WTC11 (cell line): Measurements from ENCODE around the gene SMAD7. TPM values are rescaled to one million over a fixed set of nuclear protein-coding genes. Genes with fewer than 3 reads are reported as not detected.

Experiments
- ATAC-seq: fragments of 200-7000 bp; cut with Tn5 transposase; 2 replicates; pipeline ENCODE4 v1.10.0; 2021; ENCODE audit warnings: mild to moderate bottlenecking, moderate library complexity
- CTCF ChIA-PET: fragments of 300-600 bp; sonication (Branson Sonifier 250); formaldehyde crosslinking; loops from one replicate; lab custom pipeline; 2021; ENCODE audit warnings: antibody characterized with exemption; lab: Charles Lee
- POLR2A ChIA-PET: fragments of 350-600 bp; sonication (Branson Sonifier 250); formaldehyde crosslinking; loops from one replicate; lab custom pipeline; 2021; ENCODE audit warnings: antibody characterized with exemption; lab: Charles Lee
- DNase-seq: peaks from one replicate; pipeline ENCODE4 v3.0.0; 2021; ENCODE audit warnings: low spot score
- H3K27ac Mint-ChIP-seq: 2 replicates; pipeline ENCODE4 v1.8.0; 2021; ENCODE audit warnings: mixed read lengths
- H3K27me3 Mint-ChIP-seq: 2 replicates; pipeline ENCODE4 v1.8.0; 2021; ENCODE audit warnings: low read depth, mild to moderate bottlenecking, moderate library complexity, mixed read lengths
- H3K36me3 Mint-ChIP-seq: 2 replicates; pipeline ENCODE4 v1.8.0; 2021; ENCODE audit warnings: mixed read lengths
- H3K4me1 Mint-ChIP-seq: 2 replicates; pipeline ENCODE4 v1.8.0; 2022; ENCODE audit warnings: mixed read lengths
- H3K4me3 Mint-ChIP-seq: 2 replicates; pipeline ENCODE4 v1.8.0; 2021; ENCODE audit warnings: mild to moderate bottlenecking, moderate library complexity, mixed read lengths
- H3K9me3 Mint-ChIP-seq: 2 replicates; pipeline ENCODE4 v1.8.0; 2021; ENCODE audit warnings: mixed read lengths
- CBFB ChIP-seq: sonication (generic); formaldehyde crosslinking; IDR thresholded peaks from 2 replicates; pipeline ENCODE4 v1.8.1; 2022; ENCODE audit warnings: mild to moderate bottlenecking, low read depth, missing genetic modification reagents
- ELF4 ChIP-seq: sonication (generic); formaldehyde crosslinking; IDR thresholded peaks from 2 replicates; pipeline ENCODE4 v1.8.1; 2022; ENCODE audit warnings: low read depth, mild to moderate bottlenecking, moderate library complexity, missing genetic modification reagents
- EMX1 ChIP-seq: fragments of 250-450 bp; sonication (Bioruptor Pico); IDR thresholded peaks from 2 replicates; pipeline ENCODE4 v1.8.0; 2021; ENCODE audit warnings: mild to moderate bottlenecking
- FOXJ3 ChIP-seq: sonication (generic); formaldehyde crosslinking; IDR thresholded peaks from 2 replicates; pipeline ENCODE4 v1.9.0; 2021; ENCODE audit warnings: missing genetic modification reagents, mild to moderate bottlenecking, borderline replicate concordance
- FOXP1 ChIP-seq: sonication (generic); formaldehyde crosslinking; IDR thresholded peaks from 2 replicates; pipeline ENCODE4 v1.8.0; 2022; ENCODE audit warnings: missing genetic modification reagents, mild to moderate bottlenecking, moderate library complexity, borderline replicate concordance
- GABPB1 ChIP-seq: sonication (generic); formaldehyde crosslinking; IDR thresholded peaks from 2 replicates; pipeline ENCODE4 v1.8.1; 2023; ENCODE audit warnings: mild to moderate bottlenecking, missing genetic modification reagents
- GTF2I ChIP-seq: fragments of 250-450 bp; sonication (Bioruptor Pico); conservative IDR thresholded peaks from 2 replicates; pipeline ENCODE4 v1.4.0; 2021; ENCODE audit warnings: mild to moderate bottlenecking
- IRF2 ChIP-seq: sonication (generic); formaldehyde crosslinking; IDR thresholded peaks from 2 replicates; pipeline ENCODE4 v1.8.0; 2022; ENCODE audit warnings: low read depth, missing genetic modification reagents, borderline replicate concordance
- MXD4 ChIP-seq: fragments of 250-450 bp; sonication (Bioruptor Pico); IDR thresholded peaks from 2 replicates; pipeline ENCODE4 v1.8.0; 2021; ENCODE audit warnings: mild to moderate bottlenecking, moderate library complexity, borderline replicate concordance
- NFE2L1 ChIP-seq: sonication (generic); formaldehyde crosslinking; IDR thresholded peaks from 2 replicates; pipeline ENCODE4 v1.8.1; 2023; ENCODE audit warnings: missing genetic modification reagents
- RELA ChIP-seq: sonication (generic); formaldehyde crosslinking; IDR thresholded peaks from 2 replicates; pipeline ENCODE4 v1.8.1; 2022; ENCODE audit warnings: missing genetic modification reagents, mild to moderate bottlenecking, borderline replicate concordance
- RORB ChIP-seq: fragments of 250-450 bp; sonication (Bioruptor Pico); IDR thresholded peaks from 2 replicates; pipeline ENCODE4 v1.9.0; 2021; ENCODE audit warnings: mild to moderate bottlenecking
- SMAD4 ChIP-seq: sonication (generic); formaldehyde crosslinking; IDR thresholded peaks from 2 replicates; pipeline ENCODE4 v1.8.0; 2022; ENCODE audit warnings: mild to moderate bottlenecking, missing genetic modification reagents
- ZNF121 ChIP-seq: sonication (generic); formaldehyde crosslinking; IDR thresholded peaks from 2 replicates; pipeline ENCODE4 v1.8.0; 2023; ENCODE audit warnings: missing genetic modification reagents
- total RNA-seq: library from RNA; stranded (reverse); gene quantifications from 3 replicates; pipeline ENCODE4 v1.2.3, GENCODE V29; 2021
- TF ChIP-seq, protein P1 (sequence below): sonication (generic); formaldehyde crosslinking; IDR thresholded peaks from 2 replicates; pipeline ENCODE4 v1.8.0; 2022; ENCODE audit warnings: mild to moderate bottlenecking, missing genetic modification reagents
- TF ChIP-seq, protein P2 (sequence below): sonication (generic); formaldehyde crosslinking; IDR thresholded peaks from 2 replicates; pipeline ENCODE4 v1.8.0; 2023; ENCODE audit warnings: mild to moderate bottlenecking, missing genetic modification reagents
- TF ChIP-seq, protein P3 (sequence below): sonication (generic); formaldehyde crosslinking; IDR thresholded peaks from 2 replicates; pipeline ENCODE4 v1.8.1; 2022; ENCODE audit warnings: mild to moderate bottlenecking, missing genetic modification reagents, moderate library complexity, borderline replicate concordance
- TF ChIP-seq, protein P4 (sequence below): fragments of 200-600 bp; IDR thresholded peaks from 2 replicates; pipeline ENCODE4 v1.8.0; 2022; ENCODE audit warnings: antibody characterized with exemption
- TF ChIP-seq, protein P5 (sequence below): fragments of 250-450 bp; sonication (Bioruptor Pico); IDR thresholded peaks from 2 replicates; pipeline ENCODE4 v1.9.0; 2021; ENCODE audit warnings: moderate library complexity, mild to moderate bottlenecking, inconsistent platforms, borderline replicate concordance

The SMAD7 gene
- total RNA-seq, 1 experiment from 2014 or later, result 44.7 TPM

DNA sequence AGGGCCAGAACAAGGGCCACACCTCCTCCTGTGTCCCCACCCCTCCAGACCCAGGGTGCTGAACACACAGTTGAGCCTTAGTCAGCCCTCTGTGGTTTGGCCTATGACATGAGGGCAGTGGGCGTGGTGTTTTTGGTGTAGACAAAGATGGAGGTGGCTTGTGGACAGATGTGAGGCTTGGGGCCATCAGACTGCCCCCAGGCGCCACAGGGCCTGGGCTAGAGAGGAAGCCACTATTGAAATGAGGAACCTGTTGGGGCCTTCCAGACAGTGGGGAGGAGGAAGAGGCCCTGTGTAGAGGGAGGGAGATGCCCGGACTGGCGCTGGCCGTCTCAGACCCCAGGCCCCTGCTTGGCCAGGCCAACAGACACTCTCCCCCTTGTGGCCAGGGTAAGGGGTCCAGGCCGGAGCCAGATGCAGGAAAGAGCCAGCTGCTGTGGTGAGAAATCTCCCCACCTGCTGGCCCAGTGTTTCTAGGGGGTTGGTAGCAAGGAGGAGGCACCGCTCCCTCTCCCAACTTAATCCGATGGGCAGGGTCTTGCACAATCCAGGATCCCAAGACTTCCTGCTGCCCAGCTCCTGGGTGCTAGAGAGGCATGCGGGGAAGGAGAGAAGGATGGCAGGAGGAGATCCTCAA is 53.8 kb downstream of the SMAD7 start:
- ChIA-PET POLR2A (interaction anchor here (0.6 kb wide), 1 partner anchor 42 kb away, joined by 4 read pairs; no protein-coding TSS in a partner anchor), CTCF (interaction anchor here (0.6 to 1.8 kb wide), 14 partner anchors 15 to 187 kb away, joined by 3 to 8 read pairs (median 4); no protein-coding TSS in a partner anchor)
- Mint-ChIP-seq H3K27ac (no peak overlapping the region), H3K27me3 (no peaks in the 10 kb centered on the region), H3K4me1 (peaks cover 4% of the 10 kb centered on the region), H3K36me3 (no peaks in the 10 kb centered on the region), H3K4me3 (no peak overlapping the region), H3K9me3 (peaks cover 8% of the 10 kb centered on the region)
- TF ChIP-seq MXD4 (CRISPR knock-in tag) (no peak), GABPB1 (peak; percentile 30; the same call in 1 of the 2 replicates), ZNF121 (CRISPR knock-in tag) (0 out of 2 replicates have a peak, but pooled peaks have one; percentile 37)
- TF ChIP-seq, protein P1, sequence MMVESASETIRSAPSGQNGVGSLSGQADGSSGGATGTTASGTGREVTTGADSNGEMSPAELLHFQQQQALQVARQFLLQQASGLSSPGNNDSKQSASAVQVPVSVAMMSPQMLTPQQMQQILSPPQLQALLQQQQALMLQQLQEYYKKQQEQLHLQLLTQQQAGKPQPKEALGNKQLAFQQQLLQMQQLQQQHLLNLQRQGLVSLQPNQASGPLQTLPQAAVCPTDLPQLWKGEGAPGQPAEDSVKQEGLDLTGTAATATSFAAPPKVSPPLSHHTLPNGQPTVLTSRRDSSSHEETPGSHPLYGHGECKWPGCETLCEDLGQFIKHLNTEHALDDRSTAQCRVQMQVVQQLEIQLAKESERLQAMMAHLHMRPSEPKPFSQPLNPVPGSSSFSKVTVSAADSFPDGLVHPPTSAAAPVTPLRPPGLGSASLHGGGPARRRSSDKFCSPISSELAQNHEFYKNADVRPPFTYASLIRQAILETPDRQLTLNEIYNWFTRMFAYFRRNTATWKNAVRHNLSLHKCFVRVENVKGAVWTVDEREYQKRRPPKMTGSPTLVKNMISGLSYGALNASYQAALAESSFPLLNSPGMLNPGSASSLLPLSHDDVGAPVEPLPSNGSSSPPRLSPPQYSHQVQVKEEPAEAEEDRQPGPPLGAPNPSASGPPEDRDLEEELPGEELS, result no peak
- TF ChIP-seq, protein P2, sequence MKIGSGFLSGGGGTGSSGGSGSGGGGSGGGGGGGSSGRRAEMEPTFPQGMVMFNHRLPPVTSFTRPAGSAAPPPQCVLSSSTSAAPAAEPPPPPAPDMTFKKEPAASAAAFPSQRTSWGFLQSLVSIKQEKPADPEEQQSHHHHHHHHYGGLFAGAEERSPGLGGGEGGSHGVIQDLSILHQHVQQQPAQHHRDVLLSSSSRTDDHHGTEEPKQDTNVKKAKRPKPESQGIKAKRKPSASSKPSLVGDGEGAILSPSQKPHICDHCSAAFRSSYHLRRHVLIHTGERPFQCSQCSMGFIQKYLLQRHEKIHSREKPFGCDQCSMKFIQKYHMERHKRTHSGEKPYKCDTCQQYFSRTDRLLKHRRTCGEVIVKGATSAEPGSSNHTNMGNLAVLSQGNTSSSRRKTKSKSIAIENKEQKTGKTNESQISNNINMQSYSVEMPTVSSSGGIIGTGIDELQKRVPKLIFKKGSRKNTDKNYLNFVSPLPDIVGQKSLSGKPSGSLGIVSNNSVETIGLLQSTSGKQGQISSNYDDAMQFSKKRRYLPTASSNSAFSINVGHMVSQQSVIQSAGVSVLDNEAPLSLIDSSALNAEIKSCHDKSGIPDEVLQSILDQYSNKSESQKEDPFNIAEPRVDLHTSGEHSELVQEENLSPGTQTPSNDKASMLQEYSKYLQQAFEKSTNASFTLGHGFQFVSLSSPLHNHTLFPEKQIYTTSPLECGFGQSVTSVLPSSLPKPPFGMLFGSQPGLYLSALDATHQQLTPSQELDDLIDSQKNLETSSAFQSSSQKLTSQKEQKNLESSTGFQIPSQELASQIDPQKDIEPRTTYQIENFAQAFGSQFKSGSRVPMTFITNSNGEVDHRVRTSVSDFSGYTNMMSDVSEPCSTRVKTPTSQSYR (CRISPR knock-in tag), result 0 out of 2 replicates have a peak, but pooled peaks have one; percentile 12
- peak; percentile 84 for ATAC-seq
- peak; percentile 71 for DNase-seq

DNA sequence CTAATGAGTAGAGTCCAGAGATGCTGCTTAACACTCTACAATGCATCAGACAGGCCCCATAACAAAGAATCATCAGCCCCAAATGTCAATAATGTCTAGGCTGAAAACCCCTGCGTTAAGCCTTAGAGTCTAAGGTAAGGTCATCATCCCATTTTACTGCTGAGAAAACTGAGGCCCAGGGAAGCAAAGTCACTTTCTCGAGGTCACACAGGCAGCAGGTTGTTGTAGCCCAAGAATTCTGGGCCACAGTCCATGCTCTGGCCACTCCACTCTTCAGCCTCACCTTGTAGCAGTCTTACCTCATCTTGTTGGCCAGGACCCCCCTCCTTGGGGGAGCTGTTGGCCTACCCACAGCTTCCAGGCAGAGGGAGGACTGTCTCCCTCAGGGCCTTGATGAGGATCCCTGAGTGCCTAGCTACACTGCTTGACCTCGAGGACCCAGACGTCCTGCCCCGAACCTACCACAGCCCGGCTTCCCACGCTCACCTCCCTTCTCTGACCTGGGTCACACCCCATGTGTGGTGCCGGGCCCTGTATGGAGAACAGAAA is 54.4 kb downstream of the SMAD7 start:
- Mint-ChIP-seq H3K9me3 (peaks cover 8% of the 10 kb centered on the region), H3K27me3 (no peaks in the 10 kb centered on the region), H3K36me3 (no peaks in the 10 kb centered on the region), H3K4me1 (peaks cover 4% of the 10 kb centered on the region), H3K4me3 (no peak overlapping the region), H3K27ac (no peak overlapping the region)
- CTCF ChIA-PET, result interaction anchor here (1.1 to 1.8 kb wide), 6 partner anchors 15 to 119 kb away, joined by 3 to 8 read pairs (median 4); no protein-coding TSS in a partner anchor
- POLR2A ChIA-PET, result interaction anchor here (0.6 kb wide), 1 partner anchor 43 kb away, joined by 4 read pairs; no protein-coding TSS in a partner anchor
- DNase-seq, result no peak
- ATAC-seq, result no peak
- TF ChIP-seq, protein P3, sequence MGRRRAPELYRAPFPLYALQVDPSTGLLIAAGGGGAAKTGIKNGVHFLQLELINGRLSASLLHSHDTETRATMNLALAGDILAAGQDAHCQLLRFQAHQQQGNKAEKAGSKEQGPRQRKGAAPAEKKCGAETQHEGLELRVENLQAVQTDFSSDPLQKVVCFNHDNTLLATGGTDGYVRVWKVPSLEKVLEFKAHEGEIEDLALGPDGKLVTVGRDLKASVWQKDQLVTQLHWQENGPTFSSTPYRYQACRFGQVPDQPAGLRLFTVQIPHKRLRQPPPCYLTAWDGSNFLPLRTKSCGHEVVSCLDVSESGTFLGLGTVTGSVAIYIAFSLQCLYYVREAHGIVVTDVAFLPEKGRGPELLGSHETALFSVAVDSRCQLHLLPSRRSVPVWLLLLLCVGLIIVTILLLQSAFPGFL (CRISPR knock-in tag), result no peak
- no peak for TF ChIP-seq IRF2 (CRISPR knock-in tag)

DNA sequence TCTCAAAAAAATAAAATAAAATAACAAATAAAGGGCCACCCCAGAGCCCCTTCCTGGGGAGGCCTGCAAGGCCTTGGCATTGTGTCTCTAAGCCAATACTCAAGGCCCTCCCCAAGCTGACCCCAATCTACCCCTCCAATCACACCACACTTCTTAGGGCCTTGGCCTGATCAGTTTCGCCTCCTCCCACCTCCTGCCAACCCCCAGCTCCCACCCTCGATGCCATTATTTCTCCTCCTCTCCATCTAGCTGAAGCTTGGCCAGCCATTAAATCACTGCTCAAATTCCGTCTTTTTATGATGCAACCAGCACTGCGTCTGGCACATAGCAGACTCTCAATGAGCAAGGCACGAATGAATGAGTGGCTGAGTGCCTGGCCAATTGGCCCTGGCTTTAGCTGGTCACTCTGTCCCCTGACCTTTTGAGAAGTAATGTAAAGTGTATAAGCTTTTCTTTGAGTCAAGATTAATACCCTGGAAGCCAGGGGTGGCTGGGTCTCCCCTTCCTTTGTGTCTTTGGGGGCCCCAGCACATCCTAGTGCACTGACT is 55.9 kb downstream of the SMAD7 start:
- ATAC-seq (no peak), DNase-seq (no peak)
- Mint-ChIP-seq H3K9me3 (peaks cover 6% of the 10 kb centered on the region), H3K27me3 (no peaks in the 10 kb centered on the region), H3K36me3 (no peaks in the 10 kb centered on the region), H3K4me3 (no peak overlapping the region), H3K4me1 (peaks cover 16% of the 10 kb centered on the region), H3K27ac (no peak overlapping the region)
- ChIA-PET CTCF (interaction anchor here (0.8 to 1.9 kb wide), 3 partner anchors 109 to 147 kb away, joined by 3 to 5 read pairs (median 3); no protein-coding TSS in a partner anchor), POLR2A (no interaction called here)
- TF ChIP-seq, protein P4, sequence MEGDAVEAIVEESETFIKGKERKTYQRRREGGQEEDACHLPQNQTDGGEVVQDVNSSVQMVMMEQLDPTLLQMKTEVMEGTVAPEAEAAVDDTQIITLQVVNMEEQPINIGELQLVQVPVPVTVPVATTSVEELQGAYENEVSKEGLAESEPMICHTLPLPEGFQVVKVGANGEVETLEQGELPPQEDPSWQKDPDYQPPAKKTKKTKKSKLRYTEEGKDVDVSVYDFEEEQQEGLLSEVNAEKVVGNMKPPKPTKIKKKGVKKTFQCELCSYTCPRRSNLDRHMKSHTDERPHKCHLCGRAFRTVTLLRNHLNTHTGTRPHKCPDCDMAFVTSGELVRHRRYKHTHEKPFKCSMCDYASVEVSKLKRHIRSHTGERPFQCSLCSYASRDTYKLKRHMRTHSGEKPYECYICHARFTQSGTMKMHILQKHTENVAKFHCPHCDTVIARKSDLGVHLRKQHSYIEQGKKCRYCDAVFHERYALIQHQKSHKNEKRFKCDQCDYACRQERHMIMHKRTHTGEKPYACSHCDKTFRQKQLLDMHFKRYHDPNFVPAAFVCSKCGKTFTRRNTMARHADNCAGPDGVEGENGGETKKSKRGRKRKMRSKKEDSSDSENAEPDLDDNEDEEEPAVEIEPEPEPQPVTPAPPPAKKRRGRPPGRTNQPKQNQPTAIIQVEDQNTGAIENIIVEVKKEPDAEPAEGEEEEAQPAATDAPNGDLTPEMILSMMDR, result no peak
- TF ChIP-seq RORB (CRISPR knock-in tag), result no peak
- TF ChIP-seq FOXP1 (CRISPR knock-in tag), result no peak
- no peak for TF ChIP-seq RELA (CRISPR knock-in tag)
- TF ChIP-seq SMAD4 (CRISPR knock-in tag), result no peak
- no peak for TF ChIP-seq ELF4
- TF ChIP-seq FOXJ3 (CRISPR knock-in tag), result no peak
- TF ChIP-seq CBFB (CRISPR knock-in tag), result no peak
- no peak for TF ChIP-seq GTF2I (CRISPR knock-in tag)
- TF ChIP-seq, protein P5, sequence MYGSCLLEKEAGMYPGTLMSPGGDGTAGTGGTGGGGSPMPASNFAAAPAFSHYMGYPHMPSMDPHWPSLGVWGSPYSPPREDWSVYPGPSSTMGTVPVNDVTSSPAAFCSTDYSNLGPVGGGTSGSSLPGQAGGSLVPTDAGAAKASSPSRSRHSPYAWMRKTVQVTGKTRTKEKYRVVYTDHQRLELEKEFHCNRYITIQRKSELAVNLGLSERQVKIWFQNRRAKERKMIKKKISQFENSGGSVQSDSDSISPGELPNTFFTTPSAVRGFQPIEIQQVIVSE (CRISPR knock-in tag), result no peak
- no peak for TF ChIP-seq NFE2L1
- TF ChIP-seq, protein P3 (CRISPR knock-in tag), result no peak
- TF ChIP-seq EMX1 (CRISPR knock-in tag), result no peak
